Activated naive CD4-positive, alpha-beta T cell treated with anti-CD3 and anti-CD28 coated beads, Interleukin-2, amount 50 U/mL, for 72 hours (primary cell): Measurements from ENCODE around the gene MLLT6. TPM values are rescaled to one million over a fixed set of nuclear protein-coding genes. Genes with fewer than 3 reads are reported as not detected.

ENCODE experiments used
- ATAC-seq, 2 donors: fragments of 150-1000 bp; cut with Tn5 transposase; 2 replicates each; pipeline ENCODE4 v1.10.0; 2021; ENCODE audit warnings: mild to moderate bottlenecking in 2 of 2, moderate library complexity in 2 of 2
- DNase-seq, 2 donors: peaks; one replicate each; pipeline ENCODE4 v3.0.0; 2021 to 2022; ENCODE audit warnings: low spot score in 2 of 2
- H3K27ac Mint-ChIP-seq, 2 donors: one replicate each; pipeline ENCODE4 v1.8.0; 2022; ENCODE audit warnings: mild to moderate bottlenecking in 2 of 2, mixed read lengths in 2 of 2
- H3K36me3 Mint-ChIP-seq, 2 donors: one replicate each; pipeline ENCODE4 v1.8.0; 2022; ENCODE audit warnings: mixed read lengths in 2 of 2
- H3K9me3 Mint-ChIP-seq, 2 donors: one replicate each; pipeline ENCODE4 v1.8.0; 2022; ENCODE audit warnings: mixed read lengths in 2 of 2
- total RNA-seq, 2 donors: library from RNA; stranded (reverse); gene quantifications; one replicate each; pipeline ENCODE4 v1.2.3, GENCODE V29; 2022

Gene MLLT6
- total RNA-seq, 2 donors from 2014 or later = 204 to 288 TPM

- DNase-seq = peak; percentile 89 to 94
- Mint-ChIP-seq H3K9me3 (peaks cover 0 to 6% of the 10 kb centered on the region in 2 donors), H3K27ac (peak within 1 kb of the TSS; percentile 89 to 95), H3K36me3 (peaks cover 10 to 21% of the 10 kb centered on the region in 2 donors)
- ATAC-seq = peak; percentile 76 to 83
Measured at GRCh38 chr17:38729886-38730525, 24.9 kb downstream of the MLLT6 start, which contains the start of gene CISD3. TSS of gene CISD3 (plus strand) at chr17:38730341. CDS start at chr17:38730359, 18 bp downstream.

GRCh38 chr17:38730526-38731379, 25.7 kb downstream of the MLLT6 start:
- DNase-seq (no peak), ATAC-seq (no peak)
- H3K27ac Mint-ChIP-seq = peak overlapping the region; percentile 89 to 95
- H3K9me3 Mint-ChIP-seq = peaks cover 0 to 6% of the 10 kb centered on the region in 2 donors
- peaks cover 10 to 21% of the 10 kb centered on the region in 2 donors for H3K36me3 Mint-ChIP-seq

- DNase-seq (no peak), ATAC-seq (no peak)
- Mint-ChIP-seq H3K9me3 (peaks cover 0 to 6% of the 10 kb centered on the region in 2 donors), H3K36me3 (peaks cover 10 to 21% of the 10 kb centered on the region in 2 donors), H3K27ac (peak overlapping the region; percentile 58 to 89)
Measured at GRCh38 chr17:38731526-38732294, 26.6 kb downstream of the MLLT6 start.

- peak overlapping the region; percentile 6 to 89 for H3K27ac Mint-ChIP-seq
- peaks cover 10 to 21% of the 10 kb centered on the region in 2 donors for H3K36me3 Mint-ChIP-seq
- H3K9me3 Mint-ChIP-seq = peaks cover 0 to 6% of the 10 kb centered on the region in 2 donors
- DNase-seq (no peak), ATAC-seq (no peak)
Measured at GRCh38 chr17:38732376-38733281, 27.6 kb downstream of the MLLT6 start.

- DNase-seq (no peak), ATAC-seq (no peak)
- Mint-ChIP-seq H3K27ac (peak overlapping the region; percentile 6 to 89), H3K9me3 (no peaks in the 10 kb centered on the region), H3K36me3 (peaks cover 10 to 13% of the 10 kb centered on the region in 2 donors)
Measured at GRCh38 chr17:38733282-38733981, 28.4 kb downstream of the MLLT6 start.

GRCh38 chr17:38733982-38734973, 29.2 kb downstream of the MLLT6 start:
- Mint-ChIP-seq H3K36me3 (peaks cover 10 to 12% of the 10 kb centered on the region in 2 donors), H3K27ac (peak overlapping the region; percentile 51 to 89), H3K9me3 (no peaks in the 10 kb centered on the region)
- DNase-seq (no peak), ATAC-seq (no peak)

GRCh38 chr17:38735161-38735997, 30.3 kb downstream of the MLLT6 start:
- no peaks in the 10 kb centered on the region for H3K9me3 Mint-ChIP-seq
- H3K36me3 Mint-ChIP-seq = peaks cover 10 to 11% of the 10 kb centered on the region in 2 donors
- ATAC-seq = peak; percentile 19 to 21
- peak in 1 of 2 donors; percentile 83 for DNase-seq
- H3K27ac Mint-ChIP-seq = peak overlapping the region in 1 of 2 donors; percentile 74

- no peaks in the 10 kb centered on the region for H3K9me3 Mint-ChIP-seq
- DNase-seq (no peak), ATAC-seq (no peak)
- no peaks in the 10 kb centered on the region for H3K36me3 Mint-ChIP-seq
- peak overlapping the region; percentile 32 to 40 for H3K27ac Mint-ChIP-seq
Measured at GRCh38 chr17:38738007-38738662, 33.1 kb downstream of the MLLT6 start.

- no peak for DNase-seq
- Mint-ChIP-seq H3K9me3 (no peaks in the 10 kb centered on the region), H3K27ac (peak overlapping the region; percentile 40 to 74)
Measured at GRCh38 chr17:38738686-38739085, 33.6 kb downstream of the MLLT6 start.

GRCh38 chr17:38739305-38739704, 34.2 kb downstream of the MLLT6 start:
- Mint-ChIP-seq H3K9me3 (no peaks in the 10 kb centered on the region), H3K36me3 (no peaks in the 10 kb centered on the region), H3K27ac (no peak overlapping the region)
- DNase-seq = no peak
- no peak for ATAC-seq

More at GRCh38 chr17:38738686-38739085, 33.6 kb downstream of the MLLT6 start:
- no peak for ATAC-seq
- H3K36me3 Mint-ChIP-seq = no peaks in the 10 kb centered on the region

GRCh38 chr17:38740044-38740443, 35.0 kb downstream of the MLLT6 start:
- DNase-seq = no peak
- no peaks in the 10 kb centered on the region for H3K36me3 Mint-ChIP-seq
- ATAC-seq = no peak
- no peak overlapping the region for H3K27ac Mint-ChIP-seq
- H3K9me3 Mint-ChIP-seq = no peaks in the 10 kb centered on the region

- no peaks in the 10 kb centered on the region for H3K9me3 Mint-ChIP-seq
- no peak overlapping the region for H3K27ac Mint-ChIP-seq
- DNase-seq = no peak
- no peak for ATAC-seq
- no peaks in the 10 kb centered on the region for H3K36me3 Mint-ChIP-seq
Measured at GRCh38 chr17:38740806-38741205, 35.7 kb downstream of the MLLT6 start.

GRCh38 chr17:38741461-38741860, 36.4 kb downstream of the MLLT6 start:
- Mint-ChIP-seq H3K9me3 (no peaks in the 10 kb centered on the region), H3K27ac (no peak overlapping the region), H3K36me3 (no peaks in the 10 kb centered on the region)
- DNase-seq = no peak
- ATAC-seq = no peak
